Neural cell (in vitro differentiated cells): ENCODE measurements around the gene PUS10.

Experiments
- CTCF ChIP-seq: fragments of 450-650 bp; IDR thresholded peaks from 2 replicates; pipeline ENCODE4 v1.5.1; 2014; ENCODE audit warnings: antibody characterized with exemption, mild to moderate bottlenecking, moderate library complexity; ENCODE audit not compliant: poor library complexity, severe bottlenecking
- EP300 ChIP-seq: fragments of 450-650 bp; conservative IDR thresholded peaks from 2 replicates; pipeline ENCODE4 v1.6.1; 2014; ENCODE audit warnings: antibody characterized with exemption, mild to moderate bottlenecking, moderate library complexity; ENCODE audit not compliant: poor library complexity, severe bottlenecking
- MXI1 ChIP-seq: fragments of 450-650 bp; conservative IDR thresholded peaks from 2 replicates; pipeline ENCODE4 v1.6.1; 2014; ENCODE audit warnings: antibody characterized with exemption, mild to moderate bottlenecking; ENCODE audit not compliant: poor library complexity, severe bottlenecking
- RAD21 ChIP-seq: fragments of 450-650 bp; conservative IDR thresholded peaks from 2 replicates; pipeline ENCODE4 v1.6.1; 2014; ENCODE audit warnings: antibody characterized with exemption, mild to moderate bottlenecking, moderate library complexity
- SMC3 ChIP-seq: fragments of 450-650 bp; conservative IDR thresholded peaks from 2 replicates; pipeline ENCODE4 v1.6.1; 2014; ENCODE audit warnings: antibody characterized with exemption, mild to moderate bottlenecking, moderate library complexity; ENCODE audit not compliant: poor library complexity
- TAF1 ChIP-seq: IDR thresholded peaks from 2 replicates; pipeline ENCODE4 v1.6.1; 2012; ENCODE audit warnings: low read depth

- TF ChIP-seq SMC3 (no peak), TAF1 (no peak), RAD21 (no peak), CTCF (no peak), EP300 (no peak), MXI1 (no peak)
These were observed 24.8 kb upstream of the PUS10 start for GRCh38 chr2:61042807-61043206.
